ENCODE measurements around the gene SLC6A9. TPM values are rescaled to one million over a fixed set of nuclear protein-coding genes. Genes with fewer than 3 reads are reported as not detected.

SLC6A9 gene
- total and polyA plus RNA-seq, 2 of the 8 experiments (the other 6 are each of a cell fraction or from before 2014, with no cell fraction given): 20.2 to 24.2 TPM

DNA sequence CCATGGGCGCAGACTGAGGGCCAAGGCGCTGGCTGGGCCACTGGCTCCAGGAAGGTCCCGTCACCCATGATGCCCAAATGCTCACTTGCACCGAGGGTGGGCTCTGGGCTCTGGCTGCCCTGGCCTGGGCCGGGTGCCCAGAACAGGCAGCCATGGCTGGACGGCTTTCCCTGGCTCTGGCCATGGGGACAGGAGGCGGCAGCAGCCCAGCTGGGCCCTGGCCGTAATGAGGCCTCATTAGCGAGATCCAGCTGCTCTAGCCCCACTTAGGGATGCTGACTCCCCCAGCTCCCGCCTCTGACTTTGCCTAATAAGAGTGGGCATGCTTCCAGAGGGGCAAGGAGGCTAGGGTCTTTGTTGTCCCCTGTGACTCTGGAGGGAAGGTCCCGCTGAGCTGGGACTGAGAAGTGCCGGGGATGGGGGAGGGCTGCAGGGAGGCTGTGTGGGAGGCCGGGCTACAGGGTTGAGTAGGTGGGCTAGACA lies 11.8 kb downstream of the SLC6A9 start (continued):
- TF ChIP-seq SP2 (IDR thresholded peaks at IDR 0.05; ENCODE audit: low read length) (no peak), NANOG (IDR thresholded peaks at IDR 0.05; ENCODE audit: insufficient read depth, low read depth, low read length, poor library complexity, severe bottlenecking) (no peak), MAFK (IDR thresholded peaks at IDR 0.05; ENCODE audit: low read depth, low read length) (no peak), TCF12 (IDR thresholded peaks at IDR 0.05; ENCODE audit: low read depth, low read length) (no peak), EP300 (IDR thresholded peaks at IDR 0.05; ENCODE audit: borderline replicate concordance in 1 of 2, low read depth in 2 of 2, low read length in 2 of 2) (no peak), TAF7 (optimal IDR thresholded peaks at IDR 0.05; ENCODE audit: borderline replicate concordance, low read depth, low read length) (no peak), POLR2A (IDR thresholded peaks at IDR 0.05; ENCODE audit: control extremely low read depth in 1 of 2, low read depth in 2 of 2, low read length in 2 of 2) (no peak)

Measured in H1 (cell line).